ENCODE results near the gene L3MBTL2.

L3MBTL2 gene

GRCh38 chr22:41280854-41281253 lies 75.7 kb downstream of the L3MBTL2 start:
- Histone ChIP-seq H3K4me3 (ENCODE audit: low read length) (no peak overlapping the region), H3K27me3 (ENCODE audit: insufficient read depth, low read length) (no peaks in the 10 kb centered on the region), H3K36me3 (ENCODE audit: insufficient read depth, low read length) (peaks cover 55% of the 10 kb centered on the region), H3K4me1 (ENCODE audit: insufficient read depth, low read length) (peaks cover 11% of the 10 kb centered on the region), H2AFZ (ENCODE audit: low read depth, low read length) (no peak overlapping the region), H3K9me3 (ENCODE audit: low read length) (no peaks in the 10 kb centered on the region)

All from neuron (in vitro differentiated cells).